GM12878 (cell line): ENCODE measurements around the gene ITGB5. TPM values are rescaled to one million over a fixed set of nuclear protein-coding genes. Genes with fewer than 3 reads are reported as not detected.

Experiments
- ATAC-seq: fragments of 200-7000 bp; cut with Tn5 transposase; 3 replicates; pipeline ENCODE4 v1.9.1; 2020; ENCODE audit warnings: mild to moderate bottlenecking, moderate library complexity
- BruUV-seq: library from RNA; stranded (reverse); fragments of 400-500 nt; replicated peaks from 2 replicates; lab custom pipeline; 2021; lab: Mats Ljungman, UMichigan
- CTCF ChIA-PET: fragments of 300-600 bp; sonication (Branson Sonifier 250); formaldehyde crosslinking; extraction: SDS; loops from one replicate; lab custom pipeline; 2021; ENCODE audit warnings: inconsistent platforms; lab: Yijun Ruan, JAX
- POLR2A ChIA-PET: fragments of 350-600 bp; formaldehyde crosslinking; extraction: SDS; loops from one replicate; lab custom pipeline; 2021; ENCODE audit warnings: inconsistent platforms; lab: Charles Lee
- RAD21 ChIA-PET: fragments of 300-600 bp; sonication (Branson Sonifier 250); formaldehyde crosslinking; loops from one replicate; lab custom pipeline; 2023; ENCODE audit warnings: antibody characterized with exemption; ENCODE audit not compliant: unreplicated experiment; lab: Charles Lee
- SMC1A ChIA-PET: fragments of 300-600 bp; sonication (Branson Sonifier 250); formaldehyde crosslinking; loops from one replicate; lab custom pipeline; 2023; ENCODE audit not compliant: unreplicated experiment, uncharacterized antibody; lab: Charles Lee
- DNase-seq: peaks from one replicate; pipeline ENCODE4 v3.0.0-alpha.2; 2011; ENCODE audit warnings: low read depth, low spot score
- FAIRE-seq: peaks from 3 replicates; lab custom pipeline; 2011; peaks lifted over from hg19 to GRCh38; lab: Jason Lieb, UNC
- H2AFZ ChIP-seq: 2 replicates; pipeline ENCODE4 v1.6.0; 2011; ENCODE audit warnings: low read depth, low read length, control low read depth; ENCODE audit not compliant: control insufficient read depth
- H3K27ac ChIP-seq: 2 replicates; pipeline ENCODE4 v1.5.1; 2011; ENCODE audit warnings: control low read depth; ENCODE audit not compliant: control insufficient read depth, insufficient read depth
- H3K27me3 ChIP-seq, 2 experiments: replicated peaks in 1 of 2; 2 replicates each; pipeline versions ENCODE4 v1.6.0 to v1.6.1; 2011; ENCODE audit warnings: low read length in 1 of 2; ENCODE audit not compliant: control insufficient read depth in 2 of 2, insufficient read depth in 2 of 2
- H3K36me3 ChIP-seq, 2 experiments: 2 replicates each; pipeline ENCODE4 v1.5.1; 2011; ENCODE audit warnings: low read length in 1 of 2; ENCODE audit not compliant: control insufficient read depth in 2 of 2, insufficient read depth in 2 of 2
- H3K4me1 ChIP-seq: 2 replicates; pipeline ENCODE4 v1.6.1; 2011; ENCODE audit warnings: mild to moderate bottlenecking, low read length, moderate library complexity, mixed read lengths; ENCODE audit not compliant: control insufficient read depth, insufficient read depth
- H3K4me2 ChIP-seq: 2 replicates; pipeline ENCODE4 v1.6.0; 2011; ENCODE audit warnings: control low read depth; ENCODE audit not compliant: control insufficient read depth, insufficient read depth
- H3K4me3 ChIP-seq: fragments of 200-600 bp; sonication (generic); 2 replicates; pipeline ENCODE4 v1.5.1; 2016
- H3K79me2 ChIP-seq: 2 replicates; pipeline ENCODE4 v1.6.0; 2011; ENCODE audit warnings: low read length; ENCODE audit not compliant: control insufficient read depth, insufficient read depth
- H3K9ac ChIP-seq: 2 replicates; pipeline ENCODE4 v1.8.0; 2011; ENCODE audit warnings: low read length, control low read depth, mixed read lengths; ENCODE audit not compliant: control insufficient read depth, insufficient read depth
- H3K9me3 ChIP-seq: replicated peaks from 3 replicates; pipeline ENCODE4 v1.5.1; 2011; ENCODE audit warnings: mild to moderate bottlenecking, low read length; ENCODE audit not compliant: control insufficient read depth, insufficient read depth
- H4K20me1 ChIP-seq: 2 replicates; pipeline ENCODE4 v1.6.0; 2011; ENCODE audit not compliant: control insufficient read depth, insufficient read depth
- BRCA1 ChIP-seq: IDR thresholded peaks from 2 replicates; pipeline ENCODE4 v1.6.1; 2011; ENCODE audit warnings: low read depth, low read length, improper control_type of control experiment
- CBX5 ChIP-seq: sonication (generic); IDR thresholded peaks from 2 replicates; pipeline ENCODE4 v1.6.1; 2016; ENCODE audit warnings: low read depth, moderate library complexity, mild to moderate bottlenecking, inconsistent platforms
- CEBPZ ChIP-seq: fragments of 150-350 bp; IDR thresholded peaks from 2 replicates; pipeline ENCODE4 v1.6.1; 2016; ENCODE audit warnings: low read depth, low read length
- IKZF1 ChIP-seq: fragments of 450-650 bp; conservative IDR thresholded peaks from 2 replicates; pipeline ENCODE4 v1.6.1; 2017; ENCODE audit warnings: antibody characterized with exemption, mild to moderate bottlenecking
- IRF4 ChIP-seq: IDR thresholded peaks from 2 replicates; pipeline ENCODE4 v1.6.1; 2011; ENCODE audit warnings: low read depth, low read length
- MAX ChIP-seq: IDR thresholded peaks from 2 replicates; pipeline ENCODE4 v1.6.1; 2012; ENCODE audit warnings: low read depth, low read length, improper control_type of control experiment
- NFYA ChIP-seq: IDR thresholded peaks from 2 replicates; pipeline ENCODE4 v1.6.1; 2011; ENCODE audit warnings: low read depth, mild to moderate bottlenecking, low read length, improper control_type of control experiment, borderline replicate concordance
- PBX3 ChIP-seq: IDR thresholded peaks from 2 replicates; pipeline ENCODE4 v1.6.1; 2011; ENCODE audit warnings: mild to moderate bottlenecking, low read depth, low read length, moderate library complexity; ENCODE audit not compliant: insufficient replicate concordance
- POU2F2 ChIP-seq: IDR thresholded peaks from 3 replicates; pipeline ENCODE4 v1.6.1; 2011; ENCODE audit warnings: low read depth, mild to moderate bottlenecking, low read length, borderline replicate concordance
- SMARCA5 ChIP-seq: fragments of 450-650 bp; IDR thresholded peaks from 2 replicates; pipeline ENCODE4 v1.6.1; 2017; ENCODE audit warnings: mild to moderate bottlenecking
- SREBF1 ChIP-seq: IDR thresholded peaks from 2 replicates; pipeline ENCODE4 v1.6.1; 2012; ENCODE audit warnings: mild to moderate bottlenecking, low read length
- TCF7 ChIP-seq: IDR thresholded peaks from 2 replicates; pipeline ENCODE4 v1.6.1; 2014; ENCODE audit warnings: antibody characterized with exemption, borderline replicate concordance
- WRNIP1 ChIP-seq: IDR thresholded peaks from 2 replicates; pipeline ENCODE4 v1.6.1; 2011; ENCODE audit warnings: low read depth, low read length, improper control_type of control experiment, borderline replicate concordance
- ZBTB4 ChIP-seq: fragments of 450-650 bp; formaldehyde crosslinking; IDR thresholded peaks from 2 replicates; pipeline ENCODE4 v1.4.0; 2022; ENCODE audit warnings: mild to moderate bottlenecking, moderate library complexity
- WGBS: methylation state at CpG from one replicate; pipeline ENCODE4 v1.1.6; 2016; ENCODE audit warnings: low lambda C conversion rate; ENCODE audit not compliant: insufficient replicate concordance, insufficient coverage; ENCODE audit errors: missing lambda C conversion rate; 5-methylcytosine and 5-hydroxymethylcytosine counted together
- in situ Hi-C: fragments of 300-500 bp; cut with MboI; formaldehyde crosslinking; loops from 9 replicates; pipeline ENCODE4 v1.14.3; 2018; ENCODE audit warnings: mixed read lengths
- intact Hi-C: fragments of 100-400 bp; cut with micrococcal nuclease; formaldehyde crosslinking; loops from one replicate; pipeline ENCODE4 v1.14.2; 2022; ENCODE audit not compliant: unreplicated experiment
- polyA plus RNA-seq, 11 experiments: library from polyadenylated mRNA; depleted of rRNA in 4 of 11; unstranded in 6 of 11; stranded (reverse) in 5 of 11; fragments of >200 nt; fragmentation: Nextera tagmentation in 4 of 11; fragmentation: Illumina TruSeq in 1 of 11; extraction: Ambion mirVana in 4 of 11; extraction: Trizol in 1 of 11; gene quantifications; 1 replicate in 1 of 11; 2 replicates in 10 of 11; pipeline versions ENCODE4 v1.2.1 to v1.2.3, GENCODE V29; 2011 to 2016; ENCODE audit warnings: inconsistent platforms in 2 of 11, missing spikeins in 2 of 11, low read depth in 1 of 11
- total RNA-seq, 4 experiments: library from RNA; depleted of rRNA in 3 of 4; stranded (reverse); fragments of >200 nt in 3 of 4; fragmentation: Illumina TruSeq in 1 of 4; extraction: Trizol in 1 of 4; gene quantifications; 2 replicates each; pipeline versions ENCODE4 v1.2.1 to v1.2.3, GENCODE V29; 2013 to 2021

The ITGB5 gene
- total and polyA plus RNA-seq, 10 of the 15 experiments (the other 5 are each of a cell fraction or from before 2014, with no cell fraction given), result 0.05 to 10.0 (median 0.83) TPM; not detected in 2

GRCh38 chr3:124761250-124761796 is 125.8 kb downstream of the ITGB5 start (continued):
- 0 out of 2 replicates have a peak, but pooled peaks have one; percentile 44 for TF ChIP-seq SMARCA5

- no peak overlapping the region for H3K4me3 ChIP-seq
- SMC1A ChIA-PET, result interaction anchor here (0.5 to 10.3 kb wide), 44 partner anchors 8 to 825 kb away, joined by 3 to 242 read pairs (median 5); no protein-coding TSS in a partner anchor
- no peak for FAIRE-seq
- POLR2A ChIA-PET, result interaction anchor here (0.7 to 1.6 kb wide), 5 partner anchors 87 to 401 kb away, joined by 3 to 4 read pairs (median 3); no protein-coding TSS in a partner anchor
- CTCF ChIA-PET, result interaction anchor here (0.6 to 14.8 kb wide), 58 partner anchors 9 to 825 kb away, joined by 3 to 551 read pairs (median 6); partner anchors contain the start of genes ITGB5 and MUC13
- no peak overlapping the region for H3K27ac ChIP-seq
- H4K20me1 ChIP-seq, result no peaks in the 10 kb centered on the region
- H2AFZ ChIP-seq, result no peak overlapping the region
- no peaks in the 10 kb centered on the region for H3K4me1 ChIP-seq
- no peak overlapping the region for H3K9ac ChIP-seq
- DNase-seq, result no peak
- in situ Hi-C loops (loop anchor here (5.0 kb wide), 3 partner anchors 142 to 827 kb away; no protein-coding TSS in a partner anchor), intact Hi-C loops (loop anchor here (2.0 to 5.0 kb wide), 2 partner anchors 442 to 676 kb away; no protein-coding TSS in a partner anchor)
- H3K79me2 ChIP-seq, result no peaks in the 10 kb centered on the region
- no peaks in the 10 kb centered on the region; a peak in 1 of 4 replicates for H3K27me3 ChIP-seq
- RAD21 ChIA-PET, result interaction anchor here (0.6 to 7.0 kb wide), 43 partner anchors 10 to 825 kb away, joined by 3 to 174 read pairs (median 4); no protein-coding TSS in a partner anchor
- ATAC-seq, result no peak
- WGBS, result 47% methylated on average over 2 of the region's 2 CpGs
- no peaks in the 10 kb centered on the region for H3K36me3 ChIP-seq
- H3K9me3 ChIP-seq, result no peaks in the 10 kb centered on the region
- H3K4me2 ChIP-seq, result no peak overlapping the region
- BruUV-seq, result no TSS peak
- TF ChIP-seq NFYA, result no peak
- TF ChIP-seq IRF4, result no peak
- TF ChIP-seq WRNIP1, result no peak
- TF ChIP-seq MAX, result no peak
- no peak for TF ChIP-seq SREBF1
- no peak for TF ChIP-seq CEBPZ
- no peak for TF ChIP-seq IKZF1
- no peak for TF ChIP-seq BRCA1
- TF ChIP-seq ZBTB4 (CRISPR knock-in tag), result no peak
- no peak for TF ChIP-seq TCF7
- TF ChIP-seq PBX3, result no peak
- TF ChIP-seq POU2F2, result no peak
- TF ChIP-seq CBX5, result no peak
Measured at GRCh38 chr3:124760601-124761000, 126.6 kb downstream of the ITGB5 start.
